ENCODE results near the gene PKD2. TPM values are rescaled to one million over a fixed set of nuclear protein-coding genes. Genes with fewer than 3 reads are reported as not detected.

The PKD2 gene
- polyA plus RNA-seq, 1 donor from 2014 or later, result 54.8 TPM

- H4K20me1 ChIP-seq (ENCODE audit: insufficient read depth), result no peaks in the 10 kb centered on the region
- H3K79me2 ChIP-seq (replicated peaks; ENCODE audit: insufficient read depth, low read length), result no peaks in the 10 kb centered on the region
- no peaks in the 10 kb centered on the region for H3K9me3 ChIP-seq (ENCODE audit: low read length)
- no peak overlapping the region for H3K9ac ChIP-seq (ENCODE audit: low read length)
- no peaks in the 10 kb centered on the region for H3K36me3 ChIP-seq (ENCODE audit: insufficient read depth, low read length)
- no peak overlapping the region for H2AFZ ChIP-seq (ENCODE audit: low read depth, low read length)
- H3K4me2 ChIP-seq (ENCODE audit: low read length), result no peak overlapping the region
- no peaks in the 10 kb centered on the region for H3K9me2 ChIP-seq (ENCODE audit: insufficient read depth, low read length)
- TF ChIP-seq CTCF (IDR thresholded peaks at IDR 0.05; ENCODE audit: poor library complexity, severe bottlenecking) (no peak), SMC3 (conservative IDR thresholded peaks at IDR 0.05; ENCODE audit: poor library complexity) (no peak), EZH2 (IDR thresholded peaks at IDR 0.05; ENCODE audit: borderline replicate concordance, insufficient read depth, low read length, poor library complexity, severe bottlenecking) (no peak), RAD21 (conservative IDR thresholded peaks at IDR 0.05) (no peak), EP300 (conservative IDR thresholded peaks at IDR 0.05; ENCODE audit: poor library complexity, severe bottlenecking) (no peak), TAF1 (IDR thresholded peaks at IDR 0.05; ENCODE audit: low read depth) (no peak), MXI1 (conservative IDR thresholded peaks at IDR 0.05; ENCODE audit: poor library complexity, severe bottlenecking) (no peak), POLR2AphosphoS5 (IDR thresholded peaks at IDR 0.05) (no peak)
- TF ChIP-seq, protein P1, sequence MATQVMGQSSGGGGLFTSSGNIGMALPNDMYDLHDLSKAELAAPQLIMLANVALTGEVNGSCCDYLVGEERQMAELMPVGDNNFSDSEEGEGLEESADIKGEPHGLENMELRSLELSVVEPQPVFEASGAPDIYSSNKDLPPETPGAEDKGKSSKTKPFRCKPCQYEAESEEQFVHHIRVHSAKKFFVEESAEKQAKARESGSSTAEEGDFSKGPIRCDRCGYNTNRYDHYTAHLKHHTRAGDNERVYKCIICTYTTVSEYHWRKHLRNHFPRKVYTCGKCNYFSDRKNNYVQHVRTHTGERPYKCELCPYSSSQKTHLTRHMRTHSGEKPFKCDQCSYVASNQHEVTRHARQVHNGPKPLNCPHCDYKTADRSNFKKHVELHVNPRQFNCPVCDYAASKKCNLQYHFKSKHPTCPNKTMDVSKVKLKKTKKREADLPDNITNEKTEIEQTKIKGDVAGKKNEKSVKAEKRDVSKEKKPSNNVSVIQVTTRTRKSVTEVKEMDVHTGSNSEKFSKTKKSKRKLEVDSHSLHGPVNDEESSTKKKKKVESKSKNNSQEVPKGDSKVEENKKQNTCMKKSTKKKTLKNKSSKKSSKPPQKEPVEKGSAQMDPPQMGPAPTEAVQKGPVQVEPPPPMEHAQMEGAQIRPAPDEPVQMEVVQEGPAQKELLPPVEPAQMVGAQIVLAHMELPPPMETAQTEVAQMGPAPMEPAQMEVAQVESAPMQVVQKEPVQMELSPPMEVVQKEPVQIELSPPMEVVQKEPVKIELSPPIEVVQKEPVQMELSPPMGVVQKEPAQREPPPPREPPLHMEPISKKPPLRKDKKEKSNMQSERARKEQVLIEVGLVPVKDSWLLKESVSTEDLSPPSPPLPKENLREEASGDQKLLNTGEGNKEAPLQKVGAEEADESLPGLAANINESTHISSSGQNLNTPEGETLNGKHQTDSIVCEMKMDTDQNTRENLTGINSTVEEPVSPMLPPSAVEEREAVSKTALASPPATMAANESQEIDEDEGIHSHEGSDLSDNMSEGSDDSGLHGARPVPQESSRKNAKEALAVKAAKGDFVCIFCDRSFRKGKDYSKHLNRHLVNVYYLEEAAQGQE (IDR thresholded peaks at IDR 0.05; ENCODE audit: borderline replicate concordance), result no peak
- H3K27ac ChIP-seq (ENCODE audit: low read length), result no peak overlapping the region
- no peaks in the 10 kb centered on the region for H3K27me3 ChIP-seq (ENCODE audit: insufficient read depth, low read depth, low read length)
- H3F3A ChIP-seq (ENCODE audit: insufficient read depth, low read length, poor library complexity, severe bottlenecking), result no peaks in the 10 kb centered on the region
- no peak overlapping the region for H3K4me3 ChIP-seq (ENCODE audit: low read length)
These were observed 83.5 kb downstream of the PKD2 start for GRCh38 chr4:88090898-88091297.

- H2AFZ ChIP-seq (ENCODE audit: low read depth, low read length), result no peak overlapping the region
- no peak overlapping the region for H3K27ac ChIP-seq (ENCODE audit: low read length)
- H3K9ac ChIP-seq (ENCODE audit: low read length), result no peak overlapping the region
- no peak overlapping the region for H3K4me2 ChIP-seq (ENCODE audit: low read length)
- TF ChIP-seq, protein P1 (IDR thresholded peaks at IDR 0.05; ENCODE audit: borderline replicate concordance), result no peak
- no peak for TF ChIP-seq EP300 (conservative IDR thresholded peaks at IDR 0.05; ENCODE audit: poor library complexity, severe bottlenecking)
- no peak for TF ChIP-seq POLR2AphosphoS5 (IDR thresholded peaks at IDR 0.05)
- TF ChIP-seq CTCF (IDR thresholded peaks at IDR 0.05; ENCODE audit: poor library complexity, severe bottlenecking), result no peak
- no peak for TF ChIP-seq TAF1 (IDR thresholded peaks at IDR 0.05; ENCODE audit: low read depth)
- TF ChIP-seq RAD21 (conservative IDR thresholded peaks at IDR 0.05), result no peak
- TF ChIP-seq SMC3 (conservative IDR thresholded peaks at IDR 0.05; ENCODE audit: poor library complexity), result no peak
- no peak for TF ChIP-seq MXI1 (conservative IDR thresholded peaks at IDR 0.05; ENCODE audit: poor library complexity, severe bottlenecking)
- TF ChIP-seq EZH2 (IDR thresholded peaks at IDR 0.05; ENCODE audit: borderline replicate concordance, insufficient read depth, low read length, poor library complexity, severe bottlenecking), result no peak
- no peaks in the 10 kb centered on the region for H3K27me3 ChIP-seq (ENCODE audit: insufficient read depth, low read depth, low read length)
- no peaks in the 10 kb centered on the region for H4K20me1 ChIP-seq (ENCODE audit: insufficient read depth)
- no peaks in the 10 kb centered on the region for H3F3A ChIP-seq (ENCODE audit: insufficient read depth, low read length, poor library complexity, severe bottlenecking)
- no peaks in the 10 kb centered on the region for H3K79me2 ChIP-seq (replicated peaks; ENCODE audit: insufficient read depth, low read length)
- H3K36me3 ChIP-seq (ENCODE audit: insufficient read depth, low read length), result no peaks in the 10 kb centered on the region
- H3K9me2 ChIP-seq (ENCODE audit: insufficient read depth, low read length), result no peaks in the 10 kb centered on the region
- no peaks in the 10 kb centered on the region for H3K9me3 ChIP-seq (ENCODE audit: low read length)
- no peak overlapping the region for H3K4me3 ChIP-seq (ENCODE audit: low read length)
These were observed 83.9 kb downstream of the PKD2 start for GRCh38 chr4:88091378-88091777.

All from neural cell (in vitro differentiated cells).